ENCODE results near the gene CRYL1. TPM values are rescaled to one million over a fixed set of nuclear protein-coding genes. Genes with fewer than 3 reads are reported as not detected.

CRYL1 gene
- total RNA-seq, 1 experiment from 2014 or later: 3.7 TPM

DNA sequence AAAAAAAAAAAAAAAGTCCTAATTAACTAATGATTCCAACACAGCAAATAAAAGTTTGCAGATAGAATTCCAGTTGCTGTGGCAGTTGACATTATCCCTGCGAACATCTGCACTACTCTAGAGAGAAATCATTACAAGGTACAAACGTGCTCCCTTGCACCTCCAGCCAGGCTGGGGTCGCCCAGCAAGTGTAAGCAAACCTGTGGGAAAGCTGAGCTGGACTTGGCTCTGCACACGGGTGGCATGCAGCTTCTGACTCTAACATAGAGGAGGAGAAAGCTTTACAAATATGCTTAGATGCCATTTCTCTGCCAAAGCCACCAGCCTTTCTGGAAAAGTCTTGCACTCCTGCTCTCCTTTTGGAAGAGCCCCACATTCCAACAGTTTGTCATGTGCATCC lies 103.3 kb downstream of the CRYL1 start:
- no peak for TF ChIP-seq CTCF (conservative IDR thresholded peaks at IDR 0.05)
- no peak overlapping the region for H4K5ac ChIP-seq (ENCODE audit: insufficient read length, low read depth, low read length)
- H2AFZ ChIP-seq (ENCODE audit: low read length): no peak overlapping the region
- H2BK12ac ChIP-seq (ENCODE audit: insufficient read length, low read depth, low read length): no peak overlapping the region
- H3K79me2 ChIP-seq (ENCODE audit: insufficient read depth, low read length): no peaks in the 10 kb centered on the region
- H3K14ac ChIP-seq (ENCODE audit: insufficient read depth, low read length): no peak overlapping the region
- H3K23ac ChIP-seq (ENCODE audit: insufficient read length, low read depth, low read length): no peak overlapping the region
- H3K4ac ChIP-seq (ENCODE audit: low read depth, low read length): no peak overlapping the region
- no peak overlapping the region for H3K9ac ChIP-seq (ENCODE audit: extremely low read depth, insufficient read length, low read length)
- no peak overlapping the region for H2BK15ac ChIP-seq (ENCODE audit: low read depth, low read length)
- no peaks in the 10 kb centered on the region for H3K79me1 ChIP-seq (ENCODE audit: insufficient read depth, low read depth, low read length, poor library complexity, severe bottlenecking)
- no peaks in the 10 kb centered on the region; a peak in 1 of 7 replicates for H3K36me3 Mint-ChIP-seq (ENCODE audit: insufficient read depth in 1 of 3, low read depth in 3 of 3)
- no peak overlapping the region for H4K8ac ChIP-seq (replicated peaks; ENCODE audit: insufficient read length, low read depth, low read length)
- no peak overlapping the region for H4K91ac ChIP-seq (ENCODE audit: insufficient read length, low read depth, low read length)
- no peaks in the 10 kb centered on the region; a peak in 2 of 5 replicates for H3K9me3 Mint-ChIP-seq
- H4K20me1 ChIP-seq (ENCODE audit: control insufficient read depth, insufficient read depth, insufficient read length): no peaks in the 10 kb centered on the region
- peaks cover under 1% of the 10 kb centered on the region for H3K27me3 Mint-ChIP-seq (ENCODE audit: low read depth)
- H2BK5ac ChIP-seq (ENCODE audit: insufficient read length, low read length): no peak overlapping the region
- peaks cover 29 to 32% of the 10 kb centered on the region in 2 experiments for H3K4me1 Mint-ChIP-seq
- no peaks in the 10 kb centered on the region; the same call in 1 of the 2 replicates for H3K4me1 ChIP-seq (ENCODE audit: insufficient read depth, low read length)
- H3K4me2 ChIP-seq (ENCODE audit: insufficient read depth, insufficient read length, low read length): no peak overlapping the region
- H3K27ac Mint-ChIP-seq: no peak overlapping the region
- no peak overlapping the region for H3K18ac ChIP-seq (ENCODE audit: insufficient read length, low read depth, low read length)
- H3K4me3 Mint-ChIP-seq: no peak overlapping the region
- no peaks in the 10 kb centered on the region for H3K9me3 ChIP-seq (ENCODE audit: control insufficient read depth, low read depth, low read length)
- H3T11ph ChIP-seq (ENCODE audit: low read length): no peak overlapping the region
- H2AK5ac ChIP-seq (ENCODE audit: insufficient read length, low read length): no peak overlapping the region
- no peak overlapping the region for H2BK20ac ChIP-seq (ENCODE audit: low read depth, low read length, poor library complexity, severe bottlenecking)
- H3K27me3 ChIP-seq (ENCODE audit: insufficient read depth, low read length): no peaks in the 10 kb centered on the region
- no peaks in the 10 kb centered on the region for H3K23me2 ChIP-seq (ENCODE audit: insufficient read length, low read depth, low read length, poor library complexity, severe bottlenecking)
- no CpG with 5 or more reads among the region's 4 CpGs for WGBS (ENCODE audit: extremely low coverage, insufficient read length, low lambda C conversion rate)
- no peak for DNase-seq
- no peak overlapping the region for H3K56ac ChIP-seq (ENCODE audit: insufficient read length, low read depth, low read length)
- H2BK120ac ChIP-seq (ENCODE audit: low read depth, low read length, poor library complexity, severe bottlenecking): no peak overlapping the region
- no peak overlapping the region for H3K27ac ChIP-seq (ENCODE audit: insufficient read length, low read depth, low read length)
